HepG2 (cell line): ENCODE results near the gene FBF1. TPM values are rescaled to one million over a fixed set of nuclear protein-coding genes. Genes with fewer than 3 reads are reported as not detected.
A peak's percentile ranks its signal among the peaks of the same experiment; 100 is the strongest.

ENCODE experiments used
- AHR ChIP-seq: IDR thresholded peaks from 2 replicates; pipeline ENCODE4 v1.6.1; 2018; ENCODE audit warnings: missing genetic modification reagents, missing compliant biosample characterization
- ELK4 ChIP-seq: sonication (generic); formaldehyde crosslinking; IDR thresholded peaks from 2 replicates; pipeline ENCODE4 v1.9.0; 2021; ENCODE audit warnings: missing genetic modification reagents, borderline replicate concordance
- HHEX ChIP-seq: IDR thresholded peaks from 2 replicates; pipeline ENCODE4 v1.6.1; 2016; ENCODE audit warnings: control low read depth
- KMT2B ChIP-seq: IDR thresholded peaks from 2 replicates; pipeline ENCODE4 v1.6.1; 2016; ENCODE audit warnings: missing genetic modification reagents, missing compliant biosample characterization
- LBX2 ChIP-seq: sonication (generic); formaldehyde crosslinking; IDR thresholded peaks from 2 replicates; pipeline ENCODE4 v1.5.0; 2020; ENCODE audit warnings: missing genetic modification reagents, mild to moderate bottlenecking, borderline replicate concordance
- MXD3 ChIP-seq: IDR thresholded peaks from 2 replicates; pipeline ENCODE4 v1.6.1; 2016; ENCODE audit warnings: mild to moderate bottlenecking, missing biosample characterization, missing genetic modification reagents
- NR0B2 ChIP-seq: sonication (generic); formaldehyde crosslinking; IDR thresholded peaks from 2 replicates; pipeline ENCODE4 v1.4.0; 2020; ENCODE audit warnings: mild to moderate bottlenecking, missing genetic modification reagents
- TGIF2 ChIP-seq: IDR thresholded peaks from 2 replicates; pipeline ENCODE4 v1.6.1; 2016; ENCODE audit warnings: control low read depth, missing compliant biosample characterization
- ZKSCAN5 ChIP-seq: sonication (generic); formaldehyde crosslinking; IDR thresholded peaks from 2 replicates; pipeline ENCODE4 v1.5.1; 2020; ENCODE audit warnings: mild to moderate bottlenecking, missing genetic modification reagents
- ZNF335 ChIP-seq: sonication (generic); formaldehyde crosslinking; IDR thresholded peaks from 2 replicates; pipeline ENCODE4 v1.4.0; 2020; ENCODE audit warnings: missing genetic modification reagents
- ZNF382 ChIP-seq: sonication (generic); formaldehyde crosslinking; IDR thresholded peaks from 2 replicates; pipeline ENCODE4 v1.5.0; 2020; ENCODE audit warnings: missing genetic modification reagents, mild to moderate bottlenecking, borderline replicate concordance
- ZNF512B ChIP-seq: sonication (generic); formaldehyde crosslinking; IDR thresholded peaks from 2 replicates; pipeline ENCODE4 v1.5.1; 2020; ENCODE audit warnings: missing genetic modification reagents, mild to moderate bottlenecking, borderline replicate concordance
- ZNF639 ChIP-seq: conservative IDR thresholded peaks from 2 replicates; pipeline ENCODE4 v1.6.1; 2018; ENCODE audit warnings: missing genetic modification reagents
- ZNF746 ChIP-seq: sonication (generic); formaldehyde crosslinking; IDR thresholded peaks from 2 replicates; pipeline ENCODE4 v1.8.0; 2022; ENCODE audit warnings: mild to moderate bottlenecking, missing genetic modification reagents
- polyA plus RNA-seq, 8 experiments: library from polyadenylated mRNA; depleted of rRNA in 3 of 8; stranded (reverse) in 7 of 8; unstranded in 1 of 8; fragments of >200 nt; fragmentation: Illumina TruSeq in 4 of 8; extraction: Trizol in 4 of 8; gene quantifications; 2 replicates each; pipeline versions ENCODE4 v1.2.1 to v1.2.3, GENCODE V29; 2011 to 2016; ENCODE audit warnings: low read depth in 4 of 8, missing spikeins in 1 of 8, mixed read lengths in 1 of 8; ENCODE audit not compliant: insufficient read depth in 1 of 8
- total RNA-seq, 5 experiments: library from RNA; depleted of rRNA; stranded (reverse); fragments of >200 nt; fragmentation: Illumina TruSeq; extraction: Trizol; gene quantifications; 2 replicates each; pipeline ENCODE4 v1.2.3, GENCODE V29; 2016; ENCODE audit warnings: low read depth in 1 of 5
- TF ChIP-seq, protein P1 (sequence below): sonication (generic); formaldehyde crosslinking; IDR thresholded peaks from 2 replicates; pipeline ENCODE4; 2020; ENCODE audit warnings: missing genetic modification reagents, mild to moderate bottlenecking, borderline replicate concordance
- TF ChIP-seq, protein P2 (sequence below): sonication (generic); formaldehyde crosslinking; IDR thresholded peaks from 2 replicates; pipeline ENCODE4 v1.8.1; 2023; ENCODE audit warnings: mild to moderate bottlenecking, missing genetic modification reagents, borderline replicate concordance

FBF1 gene
- total and polyA plus RNA-seq, 2 of the 13 experiments (the other 11 are each of a cell fraction or from before 2014, with no cell fraction given), result 2.4 to 8.1 TPM

DNA sequence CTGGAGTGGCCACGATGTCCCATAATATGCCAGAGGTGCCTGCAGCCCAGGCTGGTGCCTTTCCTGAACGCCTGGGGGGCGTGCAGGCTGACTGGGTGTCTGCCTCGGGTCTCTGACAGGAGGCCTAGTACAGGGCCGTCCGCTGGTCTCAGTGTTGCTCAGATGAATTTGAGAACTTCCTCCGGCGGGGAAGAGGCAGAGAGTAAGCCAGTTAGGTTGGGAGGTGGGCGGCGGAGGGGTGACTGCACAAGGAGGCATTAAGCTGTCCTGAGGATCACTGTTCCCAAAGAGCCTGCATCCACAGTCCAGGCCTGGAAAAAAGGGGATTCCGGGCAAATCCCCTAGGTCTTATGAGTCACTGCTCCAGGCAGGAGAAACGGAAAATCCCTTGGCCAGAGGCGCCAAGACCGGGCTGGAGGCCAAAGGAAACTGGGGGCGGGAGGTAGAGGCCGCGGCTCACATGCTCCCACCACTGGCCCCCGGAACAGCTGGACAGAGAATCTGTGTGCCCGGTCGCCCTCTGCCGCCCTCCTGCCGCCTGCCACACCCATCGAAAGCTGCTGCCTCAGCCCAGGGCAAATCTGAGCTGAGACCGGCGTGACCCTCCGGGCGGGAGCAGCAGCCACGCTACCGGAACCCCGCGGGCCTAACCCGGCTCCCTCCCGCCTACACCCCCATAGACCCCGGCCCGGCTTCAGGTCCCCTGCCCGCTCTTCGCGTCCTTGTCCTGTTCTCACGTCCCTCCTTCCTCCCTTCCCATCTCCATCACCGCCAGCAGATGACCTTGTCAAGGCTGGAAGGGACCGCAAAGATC, 63.7 kb downstream of the FBF1 start (continued):
- TF ChIP-seq, protein P1, sequence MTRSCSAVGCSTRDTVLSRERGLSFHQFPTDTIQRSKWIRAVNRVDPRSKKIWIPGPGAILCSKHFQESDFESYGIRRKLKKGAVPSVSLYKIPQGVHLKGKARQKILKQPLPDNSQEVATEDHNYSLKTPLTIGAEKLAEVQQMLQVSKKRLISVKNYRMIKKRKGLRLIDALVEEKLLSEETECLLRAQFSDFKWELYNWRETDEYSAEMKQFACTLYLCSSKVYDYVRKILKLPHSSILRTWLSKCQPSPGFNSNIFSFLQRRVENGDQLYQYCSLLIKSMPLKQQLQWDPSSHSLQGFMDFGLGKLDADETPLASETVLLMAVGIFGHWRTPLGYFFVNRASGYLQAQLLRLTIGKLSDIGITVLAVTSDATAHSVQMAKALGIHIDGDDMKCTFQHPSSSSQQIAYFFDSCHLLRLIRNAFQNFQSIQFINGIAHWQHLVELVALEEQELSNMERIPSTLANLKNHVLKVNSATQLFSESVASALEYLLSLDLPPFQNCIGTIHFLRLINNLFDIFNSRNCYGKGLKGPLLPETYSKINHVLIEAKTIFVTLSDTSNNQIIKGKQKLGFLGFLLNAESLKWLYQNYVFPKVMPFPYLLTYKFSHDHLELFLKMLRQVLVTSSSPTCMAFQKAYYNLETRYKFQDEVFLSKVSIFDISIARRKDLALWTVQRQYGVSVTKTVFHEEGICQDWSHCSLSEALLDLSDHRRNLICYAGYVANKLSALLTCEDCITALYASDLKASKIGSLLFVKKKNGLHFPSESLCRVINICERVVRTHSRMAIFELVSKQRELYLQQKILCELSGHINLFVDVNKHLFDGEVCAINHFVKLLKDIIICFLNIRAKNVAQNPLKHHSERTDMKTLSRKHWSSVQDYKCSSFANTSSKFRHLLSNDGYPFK (CRISPR knock-in tag), result peak; percentile 62; the same call in 1 of the 2 replicates
- TF ChIP-seq HHEX (CRISPR knock-in tag) (peak; percentile 7; the same call in 1 of the 2 replicates), ZKSCAN5 (no peak), ZNF639 (CRISPR knock-in tag) (no peak), AHR (CRISPR knock-in tag) (no peak), ELK4 (CRISPR knock-in tag) (no peak), ZNF335 (CRISPR knock-in tag) (no peak), ZNF382 (CRISPR knock-in tag) (no peak), ZNF512B (CRISPR knock-in tag) (no peak; the same call in none of the 2 replicates), MXD3 (CRISPR knock-in tag) (no peak), TGIF2 (CRISPR knock-in tag) (no peak; the same call in none of the 2 replicates), LBX2 (CRISPR knock-in tag) (no peak), ZNF746 (CRISPR knock-in tag) (no peak; the same call in 1 of the 2 replicates), NR0B2 (CRISPR knock-in tag) (no peak; the same call in 1 of the 2 replicates), KMT2B (CRISPR knock-in tag) (0 out of 2 replicates have a peak, but pooled peaks have one; percentile 15)
- TF ChIP-seq, protein P2, sequence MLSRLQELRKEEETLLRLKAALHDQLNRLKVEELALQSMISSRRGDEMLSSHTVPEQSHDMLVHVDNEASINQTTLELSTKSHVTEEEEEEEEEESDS (CRISPR knock-in tag), result 0 out of 2 replicates have a peak, but pooled peaks have one; percentile 72
